CD4-positive, alpha-beta T cell (primary cell): ENCODE results near the gene ARHGAP26. TPM values are rescaled to one million over a fixed set of nuclear protein-coding genes. Genes with fewer than 3 reads are reported as not detected.

ENCODE experiments used
- ATAC-seq: fragments of 200-7000 bp; cut with Tn5 transposase; one replicate; pipeline ENCODE4 v1.10.0; 2022; ENCODE audit warnings: mild to moderate bottlenecking; ENCODE audit not compliant: poor library complexity
- CTCF ChIA-PET: fragments of 350-600 bp; sonication (Branson Sonifier 250); formaldehyde crosslinking; loops from one replicate; lab custom pipeline; 2021; ENCODE audit warnings: antibody characterized with exemption, inconsistent platforms; lab: Charles Lee
- POLR2A ChIA-PET: fragments of 350-600 bp; sonication (Branson Sonifier 250); formaldehyde crosslinking; loops from one replicate; lab custom pipeline; 2021; ENCODE audit warnings: antibody characterized with exemption, inconsistent platforms; lab: Charles Lee
- DNase-seq, 14 experiments: peaks; one replicate each; pipeline ENCODE4 v3.0.0-alpha.2; 2013 to 2020; ENCODE audit warnings: mixed read lengths in 2 of 14
- H3K27ac ChIP-seq, 2 donors: one replicate each; pipeline versions ENCODE4 v1.5.1 to v1.7.0; 2013; ENCODE audit warnings: low read length in 2 of 2, low read depth in 1 of 2, mild to moderate bottlenecking in 1 of 2
- H3K27me3 ChIP-seq, 2 experiments: 1 replicate in 1 of 2; 2 replicates in 1 of 2; pipeline versions ENCODE4 v1.6.1 to v1.7.0; 2013; ENCODE audit warnings: low read length in 2 of 2, control low read depth in 1 of 2, mild to moderate bottlenecking in 1 of 2, moderate library complexity in 1 of 2; ENCODE audit not compliant: insufficient read depth in 2 of 2, control insufficient read depth in 1 of 2
- H3K36me3 ChIP-seq: one replicate; pipeline ENCODE4 v1.6.1; 2013; ENCODE audit warnings: low read length, control low read depth; ENCODE audit not compliant: insufficient read depth
- H3K4me1 ChIP-seq: one replicate; pipeline ENCODE4 v1.6.1; 2013; ENCODE audit warnings: low read length, control low read depth; ENCODE audit not compliant: insufficient read depth
- H3K4me3 ChIP-seq: one replicate; pipeline ENCODE4 v1.5.1; 2013; ENCODE audit warnings: mild to moderate bottlenecking, low read length, moderate library complexity
- H3K9me3 ChIP-seq, 2 experiments: 1 replicate in 1 of 2; 2 replicates in 1 of 2; pipeline versions ENCODE4 v1.6.1 to v1.7.0; 2013; ENCODE audit warnings: low read length in 2 of 2, mild to moderate bottlenecking in 2 of 2, control low read depth in 1 of 2, moderate library complexity in 1 of 2; ENCODE audit not compliant: control insufficient read depth in 1 of 2, insufficient read depth in 1 of 2
- H3K27ac Mint-ChIP-seq: one replicate; pipeline ENCODE4 v1.8.0; 2020; ENCODE audit warnings: mixed read lengths
- H3K27me3 Mint-ChIP-seq: one replicate; pipeline ENCODE4 v1.8.0; 2021; ENCODE audit warnings: mixed read lengths
- H3K36me3 Mint-ChIP-seq: one replicate; pipeline ENCODE4 v1.8.0; 2021; ENCODE audit warnings: low read depth, mixed read lengths
- H3K4me1 Mint-ChIP-seq: one replicate; pipeline ENCODE4 v1.8.0; 2021; ENCODE audit warnings: low read depth, mixed read lengths
- H3K4me3 Mint-ChIP-seq: one replicate; pipeline ENCODE4 v1.8.0; 2020; ENCODE audit warnings: mild to moderate bottlenecking, mixed read lengths
- H3K9me3 Mint-ChIP-seq: one replicate; pipeline ENCODE4 v1.8.0; 2020; ENCODE audit warnings: mixed read lengths
- intact Hi-C, 2 experiments: fragments of 100-400 bp; cut with DNase I in 1 of 2; cut with micrococcal nuclease in 1 of 2; formaldehyde crosslinking; loops; one replicate each; pipeline versions ENCODE4 v1.15.1 to v1.9.0; 2023 to 2025; cut with DNase I, micrococcal nuclease
- total RNA-seq, 174 experiments: library from RNA in 2 of 174; stranded (reverse) in 2 of 174; gene quantifications; one replicate each; pipeline ENCODE4 v1.2.3 and lab custom pipeline; 2021 to 2026
- TF ChIP-seq, protein P1 (sequence below): fragments of 200-600 bp; IDR thresholded peaks from one replicate; pipeline ENCODE4 v1.8.0; 2022; ENCODE audit warnings: antibody characterized with exemption, mild to moderate bottlenecking

The ARHGAP26 gene
- total RNA-seq, 2 experiments from 2014 or later: 24.9 to 27.3 TPM

DNA sequence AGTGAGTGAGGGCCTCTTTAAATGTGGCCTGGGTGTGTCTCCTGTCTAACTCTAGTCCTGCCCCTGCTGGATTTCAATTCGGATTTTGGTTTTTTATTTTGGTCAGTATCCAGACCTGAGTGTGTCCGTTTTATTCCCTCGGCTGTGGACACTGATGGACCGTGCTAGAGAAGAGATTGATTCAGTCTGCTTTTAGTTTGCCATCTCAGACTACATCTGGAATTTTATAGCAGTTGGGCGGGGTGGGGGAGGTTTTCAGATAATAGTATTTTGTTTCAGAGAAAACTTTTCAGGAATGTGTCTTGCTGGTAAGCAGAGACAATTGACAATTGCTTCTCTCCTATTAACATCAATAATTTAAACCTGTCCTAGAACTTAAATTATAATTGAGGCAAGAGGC lies 308.1 kb downstream of the ARHGAP26 start:
- no peaks in the 10 kb centered on the region for H3K9me3 ChIP-seq
- Mint-ChIP-seq H3K4me3 (no peak overlapping the region), H3K36me3 (peaks cover 4% of the 10 kb centered on the region), H3K4me1 (no peaks in the 10 kb centered on the region), H3K9me3 (no peaks in the 10 kb centered on the region), H3K27ac (no peak overlapping the region), H3K27me3 (no peaks in the 10 kb centered on the region)
- no peak overlapping the region for H3K4me3 ChIP-seq
- no peaks in the 10 kb centered on the region for H3K36me3 ChIP-seq
- TF ChIP-seq, protein P1, sequence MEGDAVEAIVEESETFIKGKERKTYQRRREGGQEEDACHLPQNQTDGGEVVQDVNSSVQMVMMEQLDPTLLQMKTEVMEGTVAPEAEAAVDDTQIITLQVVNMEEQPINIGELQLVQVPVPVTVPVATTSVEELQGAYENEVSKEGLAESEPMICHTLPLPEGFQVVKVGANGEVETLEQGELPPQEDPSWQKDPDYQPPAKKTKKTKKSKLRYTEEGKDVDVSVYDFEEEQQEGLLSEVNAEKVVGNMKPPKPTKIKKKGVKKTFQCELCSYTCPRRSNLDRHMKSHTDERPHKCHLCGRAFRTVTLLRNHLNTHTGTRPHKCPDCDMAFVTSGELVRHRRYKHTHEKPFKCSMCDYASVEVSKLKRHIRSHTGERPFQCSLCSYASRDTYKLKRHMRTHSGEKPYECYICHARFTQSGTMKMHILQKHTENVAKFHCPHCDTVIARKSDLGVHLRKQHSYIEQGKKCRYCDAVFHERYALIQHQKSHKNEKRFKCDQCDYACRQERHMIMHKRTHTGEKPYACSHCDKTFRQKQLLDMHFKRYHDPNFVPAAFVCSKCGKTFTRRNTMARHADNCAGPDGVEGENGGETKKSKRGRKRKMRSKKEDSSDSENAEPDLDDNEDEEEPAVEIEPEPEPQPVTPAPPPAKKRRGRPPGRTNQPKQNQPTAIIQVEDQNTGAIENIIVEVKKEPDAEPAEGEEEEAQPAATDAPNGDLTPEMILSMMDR: no peak
- no peaks in the 10 kb centered on the region for H3K4me1 ChIP-seq
- H3K27me3 ChIP-seq: no peaks in the 10 kb centered on the region
- ChIA-PET POLR2A (no interaction called here), CTCF (no interaction called here)
- H3K27ac ChIP-seq: no peak overlapping the region
- ATAC-seq (no peak), DNase-seq (no peak)
- intact Hi-C loops: no loop called here

DNA sequence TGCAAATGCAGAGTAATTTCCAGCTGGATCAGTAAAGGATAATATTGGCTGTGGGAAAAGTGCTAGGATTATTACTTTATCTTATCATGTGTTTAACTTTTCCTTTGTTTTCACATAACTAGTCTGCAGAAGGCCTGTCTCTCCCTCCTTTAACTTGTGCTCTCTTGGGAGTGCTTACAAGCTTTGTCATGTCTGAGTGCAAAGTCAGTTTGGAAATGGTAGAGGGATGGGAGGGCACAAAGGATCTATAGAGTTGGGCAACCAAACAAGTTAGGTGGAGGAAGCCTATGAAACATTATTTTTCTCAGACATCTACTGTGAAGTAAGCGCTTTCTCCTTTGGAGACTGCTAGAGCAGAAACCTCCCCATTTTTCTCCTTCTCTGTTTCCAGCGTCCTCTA lies 308.8 kb downstream of the ARHGAP26 start:
- Histone ChIP-seq H3K4me3 (no peak overlapping the region), H3K9me3 (no peaks in the 10 kb centered on the region), H3K27me3 (no peaks in the 10 kb centered on the region), H3K27ac (no peak overlapping the region), H3K36me3 (no peaks in the 10 kb centered on the region), H3K4me1 (no peaks in the 10 kb centered on the region)
- no peak for DNase-seq
- ChIA-PET POLR2A (no interaction called here), CTCF (no interaction called here)
- H3K9me3 Mint-ChIP-seq: no peaks in the 10 kb centered on the region
- ATAC-seq: no peak
- no peak overlapping the region for H3K27ac Mint-ChIP-seq
- H3K4me1 Mint-ChIP-seq: no peaks in the 10 kb centered on the region
- peaks cover 11% of the 10 kb centered on the region for H3K36me3 Mint-ChIP-seq
- H3K4me3 Mint-ChIP-seq: no peak overlapping the region
- TF ChIP-seq, protein P1: no peak
- intact Hi-C loops: no loop called here
- H3K27me3 Mint-ChIP-seq: no peaks in the 10 kb centered on the region

DNA sequence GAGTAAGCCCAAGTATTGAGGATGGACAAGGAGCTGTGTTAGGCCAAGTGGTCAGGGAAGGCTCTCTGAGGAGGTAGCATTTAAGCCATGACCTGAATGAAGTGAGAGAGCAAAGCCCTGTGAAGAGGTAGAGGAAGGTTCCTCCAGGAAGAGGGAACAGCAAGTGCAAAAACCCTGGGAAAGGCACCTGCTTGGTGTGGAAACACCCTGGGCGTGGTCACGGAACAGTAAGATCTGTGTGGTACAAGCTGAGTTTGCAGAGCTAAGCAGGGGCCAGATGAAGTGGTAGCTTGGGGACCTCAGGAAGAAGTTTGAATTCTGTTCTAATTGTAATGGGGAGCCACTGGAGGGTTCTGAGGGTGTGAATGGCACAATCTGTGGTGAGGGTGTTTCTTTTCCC lies 310.2 kb downstream of the ARHGAP26 start:
- Histone ChIP-seq H3K9me3 (no peaks in the 10 kb centered on the region), H3K4me1 (no peaks in the 10 kb centered on the region), H3K4me3 (no peak overlapping the region), H3K36me3 (no peaks in the 10 kb centered on the region), H3K27me3 (no peaks in the 10 kb centered on the region), H3K27ac (no peak overlapping the region)
- DNase-seq (no peak), ATAC-seq (no peak)
- TF ChIP-seq, protein P1: no peak
- H3K9me3 Mint-ChIP-seq: no peaks in the 10 kb centered on the region
- H3K36me3 Mint-ChIP-seq: peaks cover 11% of the 10 kb centered on the region
- no peaks in the 10 kb centered on the region for H3K4me1 Mint-ChIP-seq
- no peak overlapping the region for H3K27ac Mint-ChIP-seq
- H3K27me3 Mint-ChIP-seq: no peaks in the 10 kb centered on the region
- intact Hi-C loops: no loop called here
- ChIA-PET POLR2A (no interaction called here), CTCF (no interaction called here)
- no peak overlapping the region for H3K4me3 Mint-ChIP-seq
